ENCODE results near the gene SETD3. TPM values are rescaled to one million over a fixed set of nuclear protein-coding genes. Genes with fewer than 3 reads are reported as not detected.

Gene SETD3
- total and polyA plus RNA-seq, 4 donors, result 36.4 to 60.9 (median 49.7) TPM

DNA sequence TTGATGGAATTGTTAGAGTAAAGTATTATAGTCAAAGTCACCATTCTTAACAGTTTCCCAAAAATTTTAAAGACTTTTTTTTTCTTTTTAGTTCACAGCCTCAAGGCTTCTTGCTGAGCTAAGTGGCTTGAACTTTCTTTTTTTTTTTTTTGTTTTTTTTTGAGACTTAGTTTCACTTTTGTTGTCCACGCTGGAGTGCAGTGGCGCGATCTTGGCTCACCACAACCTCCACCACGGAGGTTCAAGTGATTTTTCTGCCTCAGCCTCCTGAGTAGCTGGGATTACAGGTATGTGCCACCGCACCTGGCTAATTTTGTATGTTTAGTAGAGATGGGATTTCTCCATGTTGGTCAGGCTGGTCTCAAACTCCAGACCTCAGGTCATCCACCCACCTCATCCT, 92.8 kb downstream of the SETD3 start:
- DNase-seq (no peak), ATAC-seq (ENCODE audit: insufficient read depth, low FRiP score) (no peak)
- peaks cover 0 to 4% (median 0%) of the 10 kb centered on the region in 5 donors for H3K4me1 ChIP-seq (ENCODE audit: control insufficient read depth in 5 of 5, insufficient read depth in 5 of 5, low read length in 5 of 5)
- H3K27ac ChIP-seq (ENCODE audit: low read depth in 1 of 2, low read length in 1 of 2), result no peak overlapping the region
- TF ChIP-seq, protein P1, sequence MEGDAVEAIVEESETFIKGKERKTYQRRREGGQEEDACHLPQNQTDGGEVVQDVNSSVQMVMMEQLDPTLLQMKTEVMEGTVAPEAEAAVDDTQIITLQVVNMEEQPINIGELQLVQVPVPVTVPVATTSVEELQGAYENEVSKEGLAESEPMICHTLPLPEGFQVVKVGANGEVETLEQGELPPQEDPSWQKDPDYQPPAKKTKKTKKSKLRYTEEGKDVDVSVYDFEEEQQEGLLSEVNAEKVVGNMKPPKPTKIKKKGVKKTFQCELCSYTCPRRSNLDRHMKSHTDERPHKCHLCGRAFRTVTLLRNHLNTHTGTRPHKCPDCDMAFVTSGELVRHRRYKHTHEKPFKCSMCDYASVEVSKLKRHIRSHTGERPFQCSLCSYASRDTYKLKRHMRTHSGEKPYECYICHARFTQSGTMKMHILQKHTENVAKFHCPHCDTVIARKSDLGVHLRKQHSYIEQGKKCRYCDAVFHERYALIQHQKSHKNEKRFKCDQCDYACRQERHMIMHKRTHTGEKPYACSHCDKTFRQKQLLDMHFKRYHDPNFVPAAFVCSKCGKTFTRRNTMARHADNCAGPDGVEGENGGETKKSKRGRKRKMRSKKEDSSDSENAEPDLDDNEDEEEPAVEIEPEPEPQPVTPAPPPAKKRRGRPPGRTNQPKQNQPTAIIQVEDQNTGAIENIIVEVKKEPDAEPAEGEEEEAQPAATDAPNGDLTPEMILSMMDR (IDR thresholded peaks at IDR 0.05; ENCODE audit: control extremely low read depth, extremely low read depth), result no peak
- H3K27me3 ChIP-seq (ENCODE audit: control insufficient read depth in 3 of 3, insufficient read depth in 3 of 3, low read length in 2 of 3), result peaks cover 0 to 3% (median 0%) of the 10 kb centered on the region in 3 donors
- WGBS, 2 donors, result 34 to 48% methylated on average over 5 of the region's 5 CpGs
- H3K4me3 ChIP-seq, result no peak overlapping the region
- H3K9ac ChIP-seq (ENCODE audit: insufficient read depth in 1 of 2, low read length in 2 of 2), result no peak overlapping the region
- H3K9me3 ChIP-seq (ENCODE audit: control insufficient read depth in 4 of 4, insufficient read depth in 3 of 4, low read length in 3 of 4), result no peaks in the 10 kb centered on the region
- no peaks in the 10 kb centered on the region for H3K36me3 ChIP-seq (ENCODE audit: control insufficient read depth in 4 of 4, insufficient read depth in 4 of 4, low read length in 4 of 4)

DNA sequence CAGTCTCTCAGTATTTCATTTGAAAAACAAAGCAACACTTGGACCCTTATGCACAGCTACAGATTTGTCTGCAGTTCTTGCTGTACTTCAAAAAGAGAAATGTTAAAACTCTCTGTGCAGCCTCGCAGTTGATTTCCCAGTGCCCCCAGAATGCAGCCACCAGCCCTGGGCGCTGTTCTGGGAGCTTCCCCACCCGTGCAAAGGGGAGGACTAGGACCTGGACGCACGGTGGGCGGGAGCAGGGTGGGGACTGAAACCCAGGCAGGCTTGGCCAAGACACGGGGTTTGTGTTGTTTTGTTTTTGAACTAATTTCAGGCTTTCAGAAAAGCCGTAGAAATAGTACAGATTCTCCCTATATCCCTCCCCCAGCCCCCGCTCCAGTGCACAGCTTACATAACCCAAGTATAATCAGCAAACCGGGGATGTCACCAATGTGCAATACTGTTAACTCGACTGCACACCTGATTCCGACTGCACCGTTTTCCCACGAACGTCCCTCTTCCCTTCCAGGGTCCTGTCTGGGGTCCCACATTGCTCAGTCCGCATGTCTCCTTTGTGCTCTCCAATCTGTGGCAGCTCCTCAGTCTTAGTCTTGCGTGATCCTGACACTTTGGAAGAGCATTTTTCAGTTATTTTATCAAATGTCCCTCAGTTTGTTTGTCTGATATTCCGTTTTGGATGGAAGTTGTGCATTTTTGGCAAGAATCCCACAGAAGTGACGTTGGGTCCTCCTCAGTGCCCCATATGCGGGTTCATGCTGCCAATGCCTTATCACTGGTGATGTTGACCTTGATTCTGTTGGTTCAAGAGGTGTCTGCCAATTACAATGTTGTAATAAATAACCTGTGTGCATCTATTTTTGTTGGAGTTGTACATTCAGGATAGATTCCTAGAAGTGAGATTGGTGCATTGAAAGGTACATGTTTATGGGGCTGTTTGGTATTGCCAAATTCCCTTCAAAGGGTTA, 95.9 kb downstream of the SETD3 start:
- Histone ChIP-seq H3K4me1 (ENCODE audit: control insufficient read depth in 5 of 5, insufficient read depth in 5 of 5, low read length in 5 of 5) (no peaks in the 10 kb centered on the region), H3K9me3 (ENCODE audit: control insufficient read depth in 4 of 4, insufficient read depth in 3 of 4, low read length in 3 of 4) (no peaks in the 10 kb centered on the region), H3K27ac (ENCODE audit: low read depth in 1 of 2, low read length in 1 of 2) (no peak overlapping the region), H3K9ac (ENCODE audit: insufficient read depth in 1 of 2, low read length in 2 of 2) (no peak overlapping the region), H3K27me3 (ENCODE audit: control insufficient read depth in 3 of 3, insufficient read depth in 3 of 3, low read length in 2 of 3) (peaks cover 0 to 6% (median 0%) of the 10 kb centered on the region in 3 donors), H3K36me3 (ENCODE audit: control insufficient read depth in 4 of 4, insufficient read depth in 4 of 4, low read length in 4 of 4) (no peaks in the 10 kb centered on the region), H3K4me3 (no peak overlapping the region)
- TF ChIP-seq, protein P1 (IDR thresholded peaks at IDR 0.05; ENCODE audit: control extremely low read depth, extremely low read depth), result no peak
- ATAC-seq (ENCODE audit: insufficient read depth, low FRiP score), result no peak
- no peak for DNase-seq
- WGBS, 2 donors, result 69 to 78% methylated on average over 20 of the region's 20 CpGs

DNA sequence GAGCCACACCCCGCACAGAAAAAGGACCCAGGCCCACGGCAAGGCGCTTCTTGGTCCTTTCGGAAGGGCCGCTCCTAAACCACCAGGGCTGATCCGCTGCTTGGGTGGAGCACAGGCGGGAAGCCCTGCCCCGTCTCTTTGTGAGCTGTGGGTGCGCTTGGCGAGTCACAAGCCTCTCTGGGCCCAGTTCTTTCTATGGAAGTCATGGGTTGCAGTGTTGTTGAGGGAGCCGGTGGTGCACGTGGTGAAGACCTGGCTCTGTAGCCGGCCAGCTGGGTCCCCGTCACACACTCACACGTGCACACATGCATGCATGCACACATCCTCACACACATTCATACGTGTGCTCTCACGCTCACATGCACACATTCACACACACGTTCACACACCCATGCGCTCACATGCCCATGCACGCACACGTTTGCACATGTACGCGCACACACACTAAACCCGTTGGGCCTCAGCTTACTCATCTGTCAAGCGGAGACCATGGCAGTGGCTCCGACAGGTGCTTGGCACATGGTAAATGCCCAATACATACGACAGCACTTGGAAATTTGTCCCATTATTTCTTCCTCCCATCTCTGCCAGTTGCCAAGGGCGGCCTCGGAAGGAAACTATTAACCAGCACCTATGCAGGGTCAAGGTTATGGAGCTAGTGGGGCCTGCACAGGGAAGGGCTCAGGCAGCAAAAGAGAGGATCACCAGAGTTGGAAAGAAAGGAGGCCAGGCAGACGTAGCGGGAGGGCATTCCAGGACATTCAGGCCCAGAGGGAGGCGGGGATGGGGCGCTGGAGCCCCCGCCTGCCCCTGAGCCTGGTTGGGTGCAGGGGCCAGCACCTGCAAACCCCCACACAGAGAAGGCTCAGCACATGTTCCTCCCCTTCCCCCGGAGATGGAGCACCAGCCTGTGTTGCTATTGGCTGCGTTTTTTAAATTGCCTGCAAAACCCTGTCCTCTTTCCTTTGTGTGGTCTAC, 96.9 kb downstream of the SETD3 start:
- DNase-seq (no peak), ATAC-seq (ENCODE audit: insufficient read depth, low FRiP score) (no peak)
- H3K4me1 ChIP-seq (ENCODE audit: control insufficient read depth in 5 of 5, insufficient read depth in 5 of 5, low read length in 5 of 5), result peaks cover 0 to 1% (median 0%) of the 10 kb centered on the region in 5 donors
- no peak overlapping the region for H3K27ac ChIP-seq (ENCODE audit: low read depth in 1 of 2, low read length in 1 of 2)
- no peak overlapping the region for H3K9ac ChIP-seq (ENCODE audit: insufficient read depth in 1 of 2, low read length in 2 of 2)
- no peaks in the 10 kb centered on the region for H3K9me3 ChIP-seq (ENCODE audit: control insufficient read depth in 4 of 4, insufficient read depth in 3 of 4, low read length in 3 of 4)
- peaks cover 0 to 6% (median 0%) of the 10 kb centered on the region in 3 donors for H3K27me3 ChIP-seq (ENCODE audit: control insufficient read depth in 3 of 3, insufficient read depth in 3 of 3, low read length in 2 of 3)
- no peak overlapping the region for H3K4me3 ChIP-seq
- 85 to 89% methylated on average over 36 of the region's 36 CpGs for WGBS, 2 donors
- no peaks in the 10 kb centered on the region for H3K36me3 ChIP-seq (ENCODE audit: control insufficient read depth in 4 of 4, insufficient read depth in 4 of 4, low read length in 4 of 4)
- TF ChIP-seq, protein P1 (IDR thresholded peaks at IDR 0.05; ENCODE audit: control extremely low read depth, extremely low read depth), result no peak

Measured in lung (tissue), 12 donors.